GM12878 (cell line): Measurements from ENCODE around the gene NOL7. TPM values are rescaled to one million over a fixed set of nuclear protein-coding genes. Genes with fewer than 3 reads are reported as not detected.

Experiments
- ATF7 ChIP-seq: fragments of 450-650 bp; IDR thresholded peaks from 2 replicates; pipeline ENCODE4 v1.6.1; 2016; ENCODE audit warnings: low read depth, mild to moderate bottlenecking
- BRCA1 ChIP-seq: IDR thresholded peaks from 2 replicates; pipeline ENCODE4 v1.6.1; 2011; ENCODE audit warnings: low read depth, low read length, improper control_type of control experiment
- CHD4 ChIP-seq: fragments of 200-600 bp; sonication (generic); IDR thresholded peaks from 2 replicates; pipeline ENCODE4 v1.6.1; 2016; ENCODE audit warnings: mild to moderate bottlenecking
- DPF2 ChIP-seq: fragments of 450-650 bp; IDR thresholded peaks from 2 replicates; pipeline ENCODE4 v1.6.1; 2017; ENCODE audit warnings: mild to moderate bottlenecking
- FOS ChIP-seq: IDR thresholded peaks from 3 replicates; pipeline ENCODE4 v1.6.1; 2011; ENCODE audit warnings: borderline replicate concordance; ENCODE audit not compliant: insufficient read length; ENCODE audit errors: extremely low read depth
- FOXM1 ChIP-seq: IDR thresholded peaks from 2 replicates; pipeline ENCODE4 v1.6.1; 2012; ENCODE audit warnings: low read depth, mild to moderate bottlenecking, inconsistent platforms, low read length, moderate library complexity
- IRF4 ChIP-seq: IDR thresholded peaks from 2 replicates; pipeline ENCODE4 v1.6.1; 2011; ENCODE audit warnings: low read depth, low read length
- MTA2 ChIP-seq: fragments of 450-650 bp; IDR thresholded peaks from 2 replicates; pipeline ENCODE4 v1.6.1; 2016; ENCODE audit warnings: low read depth, mild to moderate bottlenecking, moderate library complexity
- MYB ChIP-seq: fragments of 150-350 bp; IDR thresholded peaks from 2 replicates; pipeline ENCODE4 v1.6.1; 2014; ENCODE audit warnings: mild to moderate bottlenecking, low read depth, low read length, borderline replicate concordance
- NBN ChIP-seq: fragments of 450-650 bp; IDR thresholded peaks from 2 replicates; pipeline ENCODE4 v1.6.1; 2016
- NFXL1 ChIP-seq: fragments of 450-650 bp; IDR thresholded peaks from 2 replicates; pipeline ENCODE4 v1.6.1; 2017; ENCODE audit warnings: antibody characterized with exemption, mild to moderate bottlenecking, borderline replicate concordance
- POLR2AphosphoS2 ChIP-seq: IDR thresholded peaks from 2 replicates; pipeline ENCODE4 v1.6.1; 2011; ENCODE audit warnings: low read depth, mild to moderate bottlenecking, low read length, improper control_type of control experiment, moderate library complexity
- RELA ChIP-seq: fragments of 450-650 bp; IDR thresholded peaks from 2 replicates; pipeline ENCODE4 v1.8.0; 2014; ENCODE audit warnings: borderline replicate concordance; ENCODE audit not compliant: partially characterized antibody
- SMC3 ChIP-seq: IDR thresholded peaks from 2 replicates; pipeline ENCODE4 v1.6.1; 2011; ENCODE audit warnings: low read length, improper control_type of control experiment, borderline replicate concordance
- SRF ChIP-seq, 2 experiments: IDR thresholded peaks; 2 replicates each; pipeline ENCODE4 v1.6.1; 2011; ENCODE audit warnings: low read depth in 2 of 2, low read length in 2 of 2, mild to moderate bottlenecking in 1 of 2, moderate library complexity in 1 of 2
- SUPT20H ChIP-seq: IDR thresholded peaks from 2 replicates; pipeline ENCODE4 v1.6.1; 2011; ENCODE audit warnings: low read depth, mild to moderate bottlenecking, low read length, moderate library complexity, borderline replicate concordance; ENCODE audit not compliant: control insufficient read depth
- SUZ12 ChIP-seq: fragments of 200-600 bp; sonication (generic); IDR thresholded peaks from one replicate; pipeline ENCODE4 v1.6.1; 2018; ENCODE audit warnings: antibody characterized with exemption, mild to moderate bottlenecking; ENCODE audit not compliant: unreplicated experiment
- TARDBP ChIP-seq: IDR thresholded peaks from 2 replicates; pipeline ENCODE4 v1.6.1; 2016; ENCODE audit warnings: borderline replicate concordance
- TCF7 ChIP-seq: IDR thresholded peaks from 2 replicates; pipeline ENCODE4 v1.6.1; 2014; ENCODE audit warnings: antibody characterized with exemption, borderline replicate concordance
- YBX1 ChIP-seq: fragments of 450-650 bp; IDR thresholded peaks from 2 replicates; pipeline ENCODE4 v1.6.1; 2016; ENCODE audit warnings: antibody characterized with exemption
- ZBTB11 ChIP-seq: fragments of 450-650 bp; formaldehyde crosslinking; IDR thresholded peaks from 2 replicates; pipeline ENCODE4 v1.5.0; 2022; ENCODE audit warnings: mild to moderate bottlenecking, missing genetic modification characterization
- polyA plus RNA-seq, 11 experiments: library from polyadenylated mRNA; depleted of rRNA in 4 of 11; unstranded in 6 of 11; stranded (reverse) in 5 of 11; fragments of >200 nt; fragmentation: Nextera tagmentation in 4 of 11; fragmentation: Illumina TruSeq in 1 of 11; extraction: Ambion mirVana in 4 of 11; extraction: Trizol in 1 of 11; gene quantifications; 1 replicate in 1 of 11; 2 replicates in 10 of 11; pipeline versions ENCODE4 v1.2.1 to v1.2.3, GENCODE V29; 2011 to 2016; ENCODE audit warnings: inconsistent platforms in 2 of 11, missing spikeins in 2 of 11, low read depth in 1 of 11
- total RNA-seq, 4 experiments: library from RNA; depleted of rRNA in 3 of 4; stranded (reverse); fragments of >200 nt in 3 of 4; fragmentation: Illumina TruSeq in 1 of 4; extraction: Trizol in 1 of 4; gene quantifications; 2 replicates each; pipeline versions ENCODE4 v1.2.1 to v1.2.3, GENCODE V29; 2013 to 2021
- TF ChIP-seq, protein P1 (sequence below): IDR thresholded peaks from 2 replicates; pipeline ENCODE4 v1.6.1; 2012; ENCODE audit warnings: low read length, inconsistent platforms
- TF ChIP-seq, protein P2 (sequence below): IDR thresholded peaks from 2 replicates; pipeline ENCODE4 v1.6.1; 2011; ENCODE audit warnings: low read depth, mild to moderate bottlenecking, low read length, moderate library complexity, borderline replicate concordance; ENCODE audit errors: extremely low read depth
- TF ChIP-seq, protein P3 (sequence below): fragments of 450-650 bp; IDR thresholded peaks from 2 replicates; pipeline ENCODE4 v1.6.1; 2017; ENCODE audit warnings: mild to moderate bottlenecking, low read depth, inconsistent platforms; ENCODE audit not compliant: poor library complexity, severe bottlenecking

Gene NOL7
- total and polyA plus RNA-seq, 10 of the 15 experiments (the other 5 are each of a cell fraction or from before 2014, with no cell fraction given), result 12.2 to 222 (median 86.2) TPM

- TF ChIP-seq, protein P1, sequence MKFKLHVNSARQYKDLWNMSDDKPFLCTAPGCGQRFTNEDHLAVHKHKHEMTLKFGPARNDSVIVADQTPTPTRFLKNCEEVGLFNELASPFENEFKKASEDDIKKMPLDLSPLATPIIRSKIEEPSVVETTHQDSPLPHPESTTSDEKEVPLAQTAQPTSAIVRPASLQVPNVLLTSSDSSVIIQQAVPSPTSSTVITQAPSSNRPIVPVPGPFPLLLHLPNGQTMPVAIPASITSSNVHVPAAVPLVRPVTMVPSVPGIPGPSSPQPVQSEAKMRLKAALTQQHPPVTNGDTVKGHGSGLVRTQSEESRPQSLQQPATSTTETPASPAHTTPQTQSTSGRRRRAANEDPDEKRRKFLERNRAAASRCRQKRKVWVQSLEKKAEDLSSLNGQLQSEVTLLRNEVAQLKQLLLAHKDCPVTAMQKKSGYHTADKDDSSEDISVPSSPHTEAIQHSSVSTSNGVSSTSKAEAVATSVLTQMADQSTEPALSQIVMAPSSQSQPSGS, result no peak
- TF ChIP-seq POLR2AphosphoS2 (0 out of 2 replicates have a peak, but pooled peaks have one; percentile 49), SRF (IDR thresholded peaks at IDR 0.05; ENCODE audit: low read depth in 2 of 2, low read length in 2 of 2) (no peak), FOS (no peak), IRF4 (peak; percentile 3; the same call in 1 of the 2 replicates), NBN (peak; percentile 86), ZBTB11 (no peak), DPF2 (peak; percentile 45; the same call in 1 of the 2 replicates), FOXM1 (no peak), MYB (no peak), SMC3 (no peak), TCF7 (no peak), TARDBP (no peak), NFXL1 (no peak), SUPT20H (no peak), ATF7 (peak; percentile 35; the same call in 1 of the 2 replicates), BRCA1 (no peak), RELA (no peak), YBX1 (no peak), CHD4 (no peak), MTA2 (peak; percentile 57), SUZ12 (no peak)
- TF ChIP-seq, protein P2, sequence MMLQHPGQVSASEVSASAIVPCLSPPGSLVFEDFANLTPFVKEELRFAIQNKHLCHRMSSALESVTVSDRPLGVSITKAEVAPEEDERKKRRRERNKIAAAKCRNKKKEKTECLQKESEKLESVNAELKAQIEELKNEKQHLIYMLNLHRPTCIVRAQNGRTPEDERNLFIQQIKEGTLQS, result no peak
- TF ChIP-seq, protein P3, sequence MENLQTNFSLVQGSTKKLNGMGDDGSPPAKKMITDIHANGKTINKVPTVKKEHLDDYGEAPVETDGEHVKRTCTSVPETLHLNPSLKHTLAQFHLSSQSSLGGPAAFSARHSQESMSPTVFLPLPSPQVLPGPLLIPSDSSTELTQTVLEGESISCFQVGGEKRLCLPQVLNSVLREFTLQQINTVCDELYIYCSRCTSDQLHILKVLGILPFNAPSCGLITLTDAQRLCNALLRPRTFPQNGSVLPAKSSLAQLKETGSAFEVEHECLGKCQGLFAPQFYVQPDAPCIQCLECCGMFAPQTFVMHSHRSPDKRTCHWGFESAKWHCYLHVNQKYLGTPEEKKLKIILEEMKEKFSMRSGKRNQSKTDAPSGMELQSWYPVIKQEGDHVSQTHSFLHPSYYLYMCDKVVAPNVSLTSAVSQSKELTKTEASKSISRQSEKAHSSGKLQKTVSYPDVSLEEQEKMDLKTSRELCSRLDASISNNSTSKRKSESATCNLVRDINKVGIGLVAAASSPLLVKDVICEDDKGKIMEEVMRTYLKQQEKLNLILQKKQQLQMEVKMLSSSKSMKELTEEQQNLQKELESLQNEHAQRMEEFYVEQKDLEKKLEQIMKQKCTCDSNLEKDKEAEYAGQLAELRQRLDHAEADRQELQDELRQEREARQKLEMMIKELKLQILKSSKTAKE, result peak; percentile 62
Measured at GRCh38 chr6:13574571-13575376, 40.4 kb upstream of the NOL7 start, which contains the start of gene SIRT5 (continued).
